ENCODE results near the gene TSEN54. TPM values are rescaled to one million over a fixed set of nuclear protein-coding genes. Genes with fewer than 3 reads are reported as not detected.

The TSEN54 gene
- total and polyA plus RNA-seq, 7 donors: 5.7 to 14.9 (median 9.7) TPM

DNA sequence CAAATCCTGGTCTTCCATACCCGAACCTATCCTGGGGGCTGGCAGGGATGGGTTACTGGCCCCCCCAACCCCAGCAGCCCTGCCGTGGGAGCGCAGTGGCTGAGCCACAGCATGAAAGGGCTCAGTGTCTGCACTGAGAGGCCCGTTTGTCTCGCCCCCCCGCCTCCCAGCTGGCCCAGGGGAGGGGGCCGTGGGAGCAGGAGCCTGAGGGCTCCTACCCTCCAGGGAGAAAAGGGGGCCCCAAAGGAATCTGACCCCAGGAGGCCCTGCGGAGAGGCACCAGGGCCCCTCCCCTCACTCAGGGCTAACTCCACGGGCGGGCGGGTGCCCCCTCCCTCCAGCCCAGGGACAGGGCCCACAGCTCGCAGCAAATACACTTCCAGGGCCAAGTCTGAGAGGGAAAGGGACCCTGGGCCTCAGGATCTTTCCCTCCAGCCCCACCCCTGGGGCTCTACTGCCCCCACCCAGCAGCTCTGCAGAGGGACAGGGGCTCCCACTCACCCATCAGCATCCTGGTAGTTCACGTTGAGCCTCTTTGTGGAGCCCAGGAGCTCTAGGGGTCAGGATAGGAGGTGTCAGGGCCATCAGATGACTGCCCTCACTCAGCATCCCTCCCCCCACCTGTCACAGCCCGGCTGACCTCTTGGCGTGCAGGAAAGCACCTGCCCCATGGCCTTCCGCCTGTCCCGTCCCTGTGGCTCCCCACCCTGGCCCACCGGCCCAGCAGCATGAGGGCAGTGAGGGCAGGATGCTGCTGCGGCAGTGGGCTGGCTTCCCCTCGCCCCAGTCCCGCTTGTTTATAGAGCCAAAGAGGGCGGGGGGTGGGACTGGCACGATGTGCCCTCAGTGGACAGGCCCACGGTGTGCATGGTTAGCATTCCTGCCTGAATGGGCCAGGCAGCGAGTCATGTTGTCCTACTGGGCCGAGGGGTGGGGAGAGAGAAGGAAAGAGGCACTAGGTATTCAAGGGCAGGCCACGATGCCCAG lies 8.3 kb upstream of the TSEN54 start:
- Histone ChIP-seq H3K36me3 (ENCODE audit: insufficient read depth in 1 of 2, low read depth in 1 of 2) (peaks cover 0 to 73% of the 10 kb centered on the region in 2 donors), H3K4me3 (no peak overlapping the region), H3K4me1 (peaks cover 52% of the 10 kb centered on the region), H3K27ac (peak overlapping the region; percentile 66), H3K9me3 (no peaks in the 10 kb centered on the region), H3K27me3 (ENCODE audit: insufficient read depth in 3 of 3, low read length in 2 of 3) (no peaks in the 10 kb centered on the region)
- intact Hi-C loops (cut with DNase I): no loop called here
- WGBS, 3 donors: 65 to 71% (median 67%) methylated on average over 20 to 27 of the region's 27 CpGs
- TF ChIP-seq, protein P1, sequence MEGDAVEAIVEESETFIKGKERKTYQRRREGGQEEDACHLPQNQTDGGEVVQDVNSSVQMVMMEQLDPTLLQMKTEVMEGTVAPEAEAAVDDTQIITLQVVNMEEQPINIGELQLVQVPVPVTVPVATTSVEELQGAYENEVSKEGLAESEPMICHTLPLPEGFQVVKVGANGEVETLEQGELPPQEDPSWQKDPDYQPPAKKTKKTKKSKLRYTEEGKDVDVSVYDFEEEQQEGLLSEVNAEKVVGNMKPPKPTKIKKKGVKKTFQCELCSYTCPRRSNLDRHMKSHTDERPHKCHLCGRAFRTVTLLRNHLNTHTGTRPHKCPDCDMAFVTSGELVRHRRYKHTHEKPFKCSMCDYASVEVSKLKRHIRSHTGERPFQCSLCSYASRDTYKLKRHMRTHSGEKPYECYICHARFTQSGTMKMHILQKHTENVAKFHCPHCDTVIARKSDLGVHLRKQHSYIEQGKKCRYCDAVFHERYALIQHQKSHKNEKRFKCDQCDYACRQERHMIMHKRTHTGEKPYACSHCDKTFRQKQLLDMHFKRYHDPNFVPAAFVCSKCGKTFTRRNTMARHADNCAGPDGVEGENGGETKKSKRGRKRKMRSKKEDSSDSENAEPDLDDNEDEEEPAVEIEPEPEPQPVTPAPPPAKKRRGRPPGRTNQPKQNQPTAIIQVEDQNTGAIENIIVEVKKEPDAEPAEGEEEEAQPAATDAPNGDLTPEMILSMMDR (IDR thresholded peaks at IDR 0.05): no peak
- DNase-seq (no peak), ATAC-seq (no peak)

DNA sequence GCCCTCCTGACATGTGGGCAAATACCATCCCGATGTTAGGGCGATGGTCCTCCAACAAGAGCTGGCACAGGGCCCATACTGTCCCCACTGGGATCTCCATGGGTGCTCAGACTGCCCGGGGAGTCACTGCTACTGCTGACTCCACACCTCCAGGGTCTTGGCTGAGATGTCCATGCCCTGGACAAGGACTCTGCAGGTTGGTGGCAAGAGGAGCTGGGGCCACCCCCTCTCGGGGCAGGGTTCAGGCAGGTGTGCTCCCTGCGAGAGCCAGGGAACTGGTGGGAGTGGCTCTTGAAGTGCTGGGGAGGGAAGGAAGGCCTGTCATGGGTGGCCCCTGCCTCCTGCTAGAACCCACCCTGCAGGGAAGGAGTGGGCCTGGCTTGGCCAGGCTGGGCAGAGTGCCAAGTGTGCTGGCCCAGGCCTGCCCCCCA lies 7.4 kb upstream of the TSEN54 start:
- Histone ChIP-seq H3K9me3 (no peaks in the 10 kb centered on the region), H3K4me1 (peaks cover 57% of the 10 kb centered on the region), H3K36me3 (ENCODE audit: insufficient read depth in 1 of 2, low read depth in 1 of 2) (peaks cover 0 to 64% of the 10 kb centered on the region in 2 donors), H3K27ac (peak overlapping the region; percentile 66), H3K4me3 (peak overlapping the region; percentile 98), H3K27me3 (ENCODE audit: insufficient read depth in 3 of 3, low read length in 2 of 3) (no peaks in the 10 kb centered on the region)
- WGBS, 3 donors: 45 to 57% (median 47%) methylated on average over 5 of the region's 5 CpGs
- TF ChIP-seq, protein P1 (IDR thresholded peaks at IDR 0.05): no peak
- intact Hi-C loops (cut with DNase I): no loop called here
- ATAC-seq (no peak), DNase-seq (peak in 1 of 2 donors; percentile 11)

DNA sequence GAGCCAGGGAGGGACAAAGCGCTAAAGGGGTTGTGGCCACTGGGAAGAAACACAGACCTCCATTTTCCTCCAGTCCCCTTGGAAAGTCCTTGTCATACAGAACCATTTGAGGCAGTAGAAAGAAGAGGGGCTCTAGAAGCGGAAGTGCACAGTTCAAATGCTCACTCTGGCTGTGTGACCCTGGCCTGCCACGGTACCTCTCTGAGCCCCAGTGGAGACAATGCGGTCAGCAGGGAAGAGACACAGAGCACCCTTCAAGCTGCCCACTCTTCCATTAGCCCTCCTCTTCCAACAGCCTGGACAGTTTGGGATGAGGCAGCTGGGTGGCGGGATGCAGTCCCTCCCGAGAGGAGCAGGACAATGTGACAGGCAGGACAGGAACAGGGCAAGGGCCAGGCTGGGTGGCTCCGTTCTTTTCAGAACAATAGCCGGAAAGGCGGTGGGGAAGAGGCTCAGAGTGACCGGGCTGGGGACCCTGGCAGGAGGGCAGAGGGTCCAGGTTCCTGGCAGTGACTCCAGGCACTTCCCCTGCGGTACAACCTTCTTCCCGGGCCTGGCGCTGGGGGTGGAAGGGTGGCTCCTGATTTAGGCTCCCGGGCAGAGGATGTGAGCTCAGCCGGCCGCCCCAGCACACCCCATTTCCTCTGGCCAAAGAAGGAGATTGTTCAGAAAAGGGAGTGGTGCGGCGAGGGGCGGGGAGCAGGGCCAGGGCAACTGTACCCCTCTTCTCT lies 6.6 kb upstream of the TSEN54 start:
- 68 to 76% (median 69%) methylated on average over 19 of the region's 19 CpGs for WGBS, 3 donors
- Histone ChIP-seq H3K4me3 (peak overlapping the region; percentile 98), H3K4me1 (peaks cover 58% of the 10 kb centered on the region), H3K36me3 (ENCODE audit: insufficient read depth in 1 of 2, low read depth in 1 of 2) (peaks cover 0 to 57% of the 10 kb centered on the region in 2 donors), H3K9me3 (no peaks in the 10 kb centered on the region), H3K27me3 (ENCODE audit: insufficient read depth in 3 of 3, low read length in 2 of 3) (no peaks in the 10 kb centered on the region), H3K27ac (peak overlapping the region; percentile 66)
- ATAC-seq (peak in 2 of 4 donors; percentile 12 to 25), DNase-seq (no peak)
- intact Hi-C loops (cut with DNase I): loop anchor here (5.0 kb wide), 2 partner anchors 52 to 82 kb away; partner anchors contain the start of gene TMEM94 (in 1 of the 2)
- TF ChIP-seq, protein P1 (IDR thresholded peaks at IDR 0.05): no peak

DNA sequence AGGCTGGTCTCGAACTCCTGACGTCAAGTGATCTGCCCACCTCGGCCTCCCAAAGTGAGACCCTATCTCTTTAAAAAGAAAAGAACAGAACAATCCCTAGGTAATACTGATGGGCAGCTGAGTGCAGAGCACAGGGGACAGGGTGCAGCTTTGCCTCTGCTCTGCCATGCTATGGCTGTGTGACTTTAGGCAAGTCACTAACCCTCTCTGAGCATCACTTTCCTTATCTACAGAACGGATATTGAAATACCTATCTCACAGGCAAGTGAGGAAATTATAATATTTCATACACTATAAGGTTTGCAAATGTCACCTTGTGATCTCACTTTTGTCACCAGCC lies 5.1 kb upstream of the TSEN54 start:
- WGBS, 3 donors: 88 to 93% (median 90%) methylated on average over 4 of the region's 4 CpGs
- ATAC-seq (no peak), DNase-seq (no peak)
- Histone ChIP-seq H3K27me3 (ENCODE audit: insufficient read depth in 3 of 3, low read length in 2 of 3) (no peaks in the 10 kb centered on the region), H3K27ac (peak overlapping the region; percentile 66), H3K4me3 (peak overlapping the region; percentile 98), H3K4me1 (peaks cover 58% of the 10 kb centered on the region), H3K9me3 (no peaks in the 10 kb centered on the region), H3K36me3 (ENCODE audit: insufficient read depth in 1 of 2, low read depth in 1 of 2) (peaks cover 0 to 41% of the 10 kb centered on the region in 2 donors)
- TF ChIP-seq, protein P1 (IDR thresholded peaks at IDR 0.05): no peak
- intact Hi-C loops (cut with DNase I): loop anchor here (5.0 kb wide), 2 partner anchors 54 to 84 kb away; partner anchors contain the start of gene TMEM94 (in 1 of the 2)
